Thymus (tissue), 11 donors: Measurements from ENCODE around the gene CARM1. TPM values are rescaled to one million over a fixed set of nuclear protein-coding genes. Genes with fewer than 3 reads are reported as not detected.
A peak's percentile ranks its signal among the peaks of the same experiment; 100 is the strongest.

ENCODE experiments used
- DNase-seq, 9 donors: peaks; one replicate each; pipeline ENCODE4 v3.0.0-alpha.2; 2013; ENCODE audit warnings: low spot score in 9 of 9, low read depth in 6 of 9, missing footprints in 1 of 9
- H3K27ac ChIP-seq, 2 donors: one replicate each; pipeline ENCODE4 v1.5.1; 2013; ENCODE audit warnings: control low read depth in 1 of 2, low read depth in 1 of 2, low read length in 1 of 2, mild to moderate bottlenecking in 1 of 2, moderate library complexity in 1 of 2
- H3K27me3 ChIP-seq, 2 donors: one replicate each; pipeline ENCODE4 v1.5.1; 2013; ENCODE audit warnings: low read length in 1 of 2; ENCODE audit not compliant: control insufficient read depth in 2 of 2, insufficient read depth in 1 of 2
- H3K36me3 ChIP-seq, 2 donors: one replicate each; pipeline ENCODE4 v1.5.1; 2013; ENCODE audit warnings: low read length in 1 of 2, mild to moderate bottlenecking in 1 of 2, moderate library complexity in 1 of 2; ENCODE audit not compliant: control insufficient read depth in 2 of 2, insufficient read depth in 2 of 2
- H3K4me1 ChIP-seq, 2 donors: one replicate each; pipeline ENCODE4 v1.5.1; 2013; ENCODE audit warnings: low read length in 2 of 2; ENCODE audit not compliant: control insufficient read depth in 2 of 2, insufficient read depth in 2 of 2
- H3K4me3 ChIP-seq, 2 donors: one replicate each; pipeline ENCODE4 v1.5.1; 2013; ENCODE audit warnings: low read length in 2 of 2, control low read depth in 1 of 2, mild to moderate bottlenecking in 1 of 2
- H3K9me3 ChIP-seq, 2 donors: one replicate each; pipeline ENCODE4 v1.5.1; 2013; ENCODE audit warnings: low read length in 1 of 2, mild to moderate bottlenecking in 1 of 2; ENCODE audit not compliant: control insufficient read depth in 2 of 2, insufficient read depth in 1 of 2
- WGBS: extraction: QIAGEN DNeasy Blood & Tissue Kit; methylation state at CpG from one replicate; pipeline ENCODE4 v1.1.7; 2013; 5-methylcytosine and 5-hydroxymethylcytosine counted together
- polyA plus RNA-seq: library from polyadenylated mRNA; stranded (reverse); fragments of 200-250 nt; gene quantifications from one replicate; pipeline ENCODE4 v1.2.3, GENCODE V29; 2013
- total RNA-seq: library from RNA; stranded (reverse); fragments of 120-200 nt; gene quantifications from one replicate; pipeline ENCODE4 v1.2.4, GENCODE V29; 2013
- donor health status: healthy.

The CARM1 gene
- total and polyA plus RNA-seq, 2 donors, result 7.0 to 30.8 TPM

DNA sequence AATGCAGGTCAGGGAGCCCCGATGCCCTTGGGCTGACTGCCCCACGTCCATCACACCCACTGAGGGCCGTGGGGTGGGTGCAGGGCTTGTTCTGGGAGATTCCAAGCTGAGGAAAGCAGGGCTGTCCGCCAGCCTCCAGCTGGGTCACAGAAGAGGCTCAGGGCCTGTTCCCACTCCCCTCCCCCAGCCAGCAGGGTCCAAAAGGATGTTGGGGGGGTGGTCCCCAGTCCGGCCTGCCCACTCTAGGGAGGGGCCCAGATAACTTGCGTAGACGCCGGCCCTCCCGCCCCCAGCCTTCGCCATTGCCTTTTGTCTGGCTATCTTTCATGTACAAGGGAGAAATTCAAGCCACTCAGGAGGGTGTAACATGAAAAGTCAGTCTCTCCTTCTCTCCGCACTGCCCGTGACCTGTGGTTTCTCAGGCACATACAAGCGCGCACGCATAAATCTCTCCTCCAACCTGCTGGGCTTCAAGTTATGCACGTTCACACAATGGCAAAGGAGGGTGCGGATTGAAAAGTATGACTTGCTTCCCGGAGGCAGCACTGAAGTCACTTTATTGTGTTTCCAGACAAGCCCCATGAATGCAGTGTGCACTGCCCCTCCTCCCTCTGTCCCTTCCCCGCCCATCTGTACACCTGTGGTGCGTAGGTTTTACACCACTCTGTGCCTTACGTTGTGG, 20.2 kb downstream of the CARM1 start:
- Histone ChIP-seq H3K9me3 (no peaks in the 10 kb centered on the region), H3K27ac (no peak overlapping the region), H3K36me3 (peaks cover 0 to 3% of the 10 kb centered on the region in 2 donors), H3K4me1 (peaks cover under 1 to 18% of the 10 kb centered on the region in 2 donors), H3K27me3 (no peaks in the 10 kb centered on the region), H3K4me3 (no peak overlapping the region)
- WGBS, result 94% methylated on average over 21 of the region's 21 CpGs
- no peak for DNase-seq

DNA sequence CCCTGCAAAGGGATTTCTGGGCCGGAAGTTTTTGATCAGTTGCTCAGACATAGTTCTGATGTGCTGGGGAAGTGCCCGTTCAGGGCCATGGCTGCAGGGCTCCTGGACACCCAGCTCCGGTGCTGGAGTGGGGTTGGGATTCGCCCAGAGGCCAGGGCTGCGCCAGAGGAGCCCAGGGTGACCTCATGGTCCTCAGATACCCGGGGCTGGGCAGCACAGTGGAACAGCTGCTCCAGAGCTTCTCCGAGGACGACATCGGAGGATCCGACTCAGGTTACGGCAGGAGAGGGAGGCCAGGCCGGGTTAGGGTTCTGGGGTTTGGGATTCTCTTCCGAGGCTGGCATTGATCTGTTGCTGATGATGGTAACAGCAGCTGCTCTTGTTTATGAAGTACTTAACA, 20.9 kb downstream of the CARM1 start:
- H3K4me3 ChIP-seq, result no peak overlapping the region
- no peak for DNase-seq
- H3K4me1 ChIP-seq, result peaks cover 3 to 25% of the 10 kb centered on the region in 2 donors
- no peak overlapping the region for H3K27ac ChIP-seq
- WGBS, result 97% methylated on average over 13 of the region's 13 CpGs
- no peaks in the 10 kb centered on the region for H3K9me3 ChIP-seq
- peaks cover 0 to 3% of the 10 kb centered on the region in 2 donors for H3K36me3 ChIP-seq
- no peaks in the 10 kb centered on the region for H3K27me3 ChIP-seq

DNA sequence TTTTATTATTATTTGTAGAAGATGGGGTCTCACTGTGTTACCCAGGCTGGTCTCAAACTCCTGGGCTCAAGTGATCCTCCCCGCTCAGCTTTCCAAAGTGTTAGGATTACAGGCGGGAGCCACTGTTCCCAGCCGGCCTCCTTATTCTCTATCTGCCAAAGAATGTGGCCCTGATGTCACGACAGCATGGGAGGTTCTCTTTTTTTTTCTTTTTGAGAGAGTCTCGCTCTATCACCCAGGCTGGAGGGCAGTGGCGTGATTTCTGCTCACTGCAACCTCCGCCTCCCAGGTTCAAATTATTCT, 23.5 kb downstream of the CARM1 start:
- H3K9me3 ChIP-seq, result no peaks in the 10 kb centered on the region
- H3K4me1 ChIP-seq, result peaks cover 3 to 21% of the 10 kb centered on the region in 2 donors
- H3K27ac ChIP-seq, result no peak overlapping the region
- 98% methylated on average over 7 of the region's 7 CpGs for WGBS
- no peak overlapping the region for H3K4me3 ChIP-seq
- no peaks in the 10 kb centered on the region for H3K27me3 ChIP-seq
- DNase-seq, result no peak
- no peaks in the 10 kb centered on the region for H3K36me3 ChIP-seq

DNA sequence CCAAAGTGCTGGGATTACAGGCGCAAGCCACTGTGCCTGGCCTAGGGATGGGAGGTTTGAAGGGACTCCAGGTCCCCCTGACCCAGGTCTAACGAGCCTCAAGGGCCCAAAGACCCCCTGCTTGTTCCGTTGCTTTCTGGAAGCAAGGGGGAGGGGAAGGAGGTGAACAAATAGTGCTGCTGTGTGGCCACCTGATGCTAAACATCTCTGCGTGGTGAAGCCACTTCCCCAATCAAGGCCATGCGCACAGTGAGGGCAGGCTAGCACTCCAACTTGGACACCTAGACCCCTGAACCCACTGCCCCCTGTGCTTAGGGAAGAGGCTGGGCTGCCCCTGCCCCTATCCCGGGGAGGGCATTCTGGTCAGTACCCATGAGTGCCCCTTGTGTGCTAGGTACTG, 24.0 kb downstream of the CARM1 start:
- Histone ChIP-seq H3K36me3 (no peaks in the 10 kb centered on the region), H3K4me1 (peaks cover 3 to 21% of the 10 kb centered on the region in 2 donors), H3K27me3 (no peaks in the 10 kb centered on the region), H3K27ac (no peak overlapping the region), H3K4me3 (no peak overlapping the region), H3K9me3 (no peaks in the 10 kb centered on the region)
- DNase-seq, result no peak
- WGBS, result 97% methylated on average over 6 of the region's 6 CpGs

DNA sequence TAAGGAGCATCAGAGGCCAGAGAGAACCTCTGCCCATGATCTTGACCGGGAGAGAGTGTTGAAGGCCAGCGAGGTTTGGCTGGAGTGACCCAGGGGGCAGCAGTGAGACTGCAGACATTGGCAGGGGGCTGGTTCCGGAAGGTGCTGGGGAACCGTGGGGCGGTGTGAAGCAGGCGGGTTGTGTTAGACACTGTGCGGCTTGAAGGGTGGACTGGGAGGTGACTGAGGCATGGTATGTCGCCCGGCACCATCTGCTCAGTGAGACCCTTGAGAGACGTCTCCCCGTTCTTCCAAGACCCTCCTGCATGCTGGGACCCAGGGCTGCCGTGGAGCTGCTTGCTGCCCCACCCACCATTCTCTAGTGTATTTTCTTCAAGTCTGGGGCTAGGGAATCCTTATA, 24.6 kb downstream of the CARM1 start:
- no peak overlapping the region for H3K27ac ChIP-seq
- H3K9me3 ChIP-seq, result no peaks in the 10 kb centered on the region
- no peak for DNase-seq
- no peaks in the 10 kb centered on the region for H3K27me3 ChIP-seq
- H3K4me3 ChIP-seq, result no peak overlapping the region
- H3K36me3 ChIP-seq, result no peaks in the 10 kb centered on the region
- WGBS, result 97% methylated on average over 12 of the region's 12 CpGs
- peaks cover 3 to 21% of the 10 kb centered on the region in 2 donors for H3K4me1 ChIP-seq

DNA sequence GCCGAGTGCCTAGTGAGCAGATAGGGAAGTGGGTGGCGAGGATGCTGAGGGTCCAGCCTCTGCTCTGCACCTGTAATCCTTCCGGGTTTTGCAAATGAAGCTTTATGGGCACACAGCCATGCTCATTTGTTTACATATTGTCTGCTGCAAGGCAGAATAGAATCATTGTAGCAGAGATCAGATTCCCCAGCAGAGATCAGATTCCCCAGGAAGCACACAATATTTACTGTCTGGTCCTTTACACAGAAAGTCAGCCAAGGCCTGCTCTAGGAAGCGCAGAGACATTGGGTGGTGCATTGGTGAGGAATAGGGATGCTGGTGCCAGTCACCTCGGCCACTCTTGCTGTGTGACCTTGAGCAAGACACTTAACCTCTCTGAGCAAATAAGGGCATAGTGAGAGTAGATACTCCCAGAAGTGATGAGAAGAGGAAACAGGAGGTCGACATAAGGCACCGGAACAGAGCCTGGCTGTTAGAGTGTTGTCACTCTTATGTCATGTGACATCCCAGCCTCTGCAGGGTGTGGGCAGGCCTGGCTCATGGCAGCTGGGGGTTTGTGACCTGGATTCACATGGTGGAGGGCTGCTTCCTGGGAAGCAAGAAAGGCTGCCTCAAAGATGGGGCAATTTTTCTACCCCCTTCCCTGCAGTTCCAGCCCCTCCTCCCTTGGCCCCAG, 25.6 kb downstream of the CARM1 start:
- H3K36me3 ChIP-seq, result no peaks in the 10 kb centered on the region
- peak overlapping the region in 1 of 2 donors; percentile 82 for H3K27ac ChIP-seq
- no peaks in the 10 kb centered on the region for H3K9me3 ChIP-seq
- no peaks in the 10 kb centered on the region for H3K27me3 ChIP-seq
- no peak overlapping the region for H3K4me3 ChIP-seq
- DNase-seq, result peak in 4 of 9 donors; percentile 27 to 66 (median 45)
- 80% methylated on average over 7 of the region's 7 CpGs for WGBS
- H3K4me1 ChIP-seq, result peaks cover 3 to 15% of the 10 kb centered on the region in 2 donors

DNA sequence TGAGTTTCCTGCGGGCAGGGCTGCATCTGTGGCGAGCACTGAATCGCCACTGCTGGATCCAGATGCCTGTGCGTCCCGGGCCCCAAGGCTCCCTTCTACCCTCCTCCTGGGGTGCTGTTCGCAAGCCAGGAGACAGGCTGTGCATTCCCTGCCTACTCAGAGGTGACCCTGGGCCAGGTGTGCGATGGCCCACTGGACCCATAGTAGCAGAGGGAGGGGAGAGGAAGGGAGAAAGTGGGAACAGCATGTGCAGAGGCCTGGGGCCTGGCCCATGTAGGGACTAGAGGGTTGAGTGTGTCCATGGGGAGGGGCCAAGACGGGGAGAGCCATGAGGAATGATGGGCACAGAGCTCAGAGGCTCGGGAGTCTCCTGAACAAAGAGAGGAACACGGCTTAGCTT, 27.3 kb downstream of the CARM1 start:
- Histone ChIP-seq H3K27ac (no peak overlapping the region), H3K4me1 (peaks cover 3 to 15% of the 10 kb centered on the region in 2 donors), H3K9me3 (no peaks in the 10 kb centered on the region), H3K36me3 (no peaks in the 10 kb centered on the region), H3K4me3 (no peak overlapping the region), H3K27me3 (no peaks in the 10 kb centered on the region)
- 97% methylated on average over 10 of the region's 10 CpGs for WGBS
- DNase-seq, result no peak

DNA sequence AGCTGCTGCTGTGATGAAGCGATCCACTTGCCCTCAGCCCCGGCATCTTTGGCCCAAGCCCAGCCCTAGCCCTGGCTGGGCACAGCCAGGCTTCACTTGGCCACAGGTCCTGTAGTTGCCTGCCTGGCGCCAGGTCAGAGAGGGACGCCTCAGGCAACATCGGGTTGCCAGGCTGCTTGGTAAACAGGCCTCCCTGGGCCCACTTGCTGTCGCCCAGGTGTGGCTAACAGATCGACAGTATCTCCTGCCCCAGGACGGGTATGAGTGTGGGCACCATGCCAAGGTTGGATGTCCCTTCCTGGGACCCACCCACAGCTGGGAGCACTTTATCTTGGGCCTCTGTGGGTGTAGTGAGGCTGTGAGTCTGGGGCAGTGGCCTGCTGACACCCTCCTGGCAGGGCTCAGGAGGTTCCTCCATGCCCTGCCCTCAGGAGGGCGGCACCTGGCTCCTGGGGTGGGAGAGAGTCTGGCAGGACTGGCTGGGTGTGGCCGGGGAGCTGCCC, 27.8 kb downstream of the CARM1 start:
- no peaks in the 10 kb centered on the region for H3K36me3 ChIP-seq
- H3K9me3 ChIP-seq, result no peaks in the 10 kb centered on the region
- WGBS, result 95% methylated on average over 10 of the region's 10 CpGs
- H3K4me3 ChIP-seq, result no peak overlapping the region
- DNase-seq, result no peak
- H3K27ac ChIP-seq, result no peak overlapping the region
- no peaks in the 10 kb centered on the region for H3K27me3 ChIP-seq
- H3K4me1 ChIP-seq, result peaks cover 3 to 15% of the 10 kb centered on the region in 2 donors

DNA sequence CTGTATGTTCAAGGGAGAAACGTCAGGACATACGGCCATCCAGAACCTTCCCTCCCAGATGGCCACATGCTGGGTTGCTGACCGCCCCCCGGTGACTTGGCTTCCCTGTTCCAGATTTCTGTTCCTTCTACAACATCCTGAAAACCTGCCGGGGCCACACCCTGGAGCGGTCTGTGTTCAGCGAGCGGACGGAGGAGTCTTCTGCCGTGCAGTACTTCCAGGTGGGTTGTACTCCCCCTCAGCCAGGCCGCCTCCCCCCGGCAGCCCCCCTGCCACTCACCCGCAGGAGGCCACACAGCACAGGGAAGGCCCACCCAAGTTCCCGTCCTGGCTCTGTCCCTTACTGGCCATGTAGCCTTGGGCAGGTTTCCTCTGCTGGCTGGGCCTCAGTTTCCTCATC, 36.6 kb downstream of the CARM1 start:
- H3K9me3 ChIP-seq, result no peaks in the 10 kb centered on the region
- H3K27ac ChIP-seq, result no peak overlapping the region
- no peak for DNase-seq
- H3K36me3 ChIP-seq, result peaks cover 33 to 51% of the 10 kb centered on the region in 2 donors
- no peaks in the 10 kb centered on the region for H3K27me3 ChIP-seq
- H3K4me3 ChIP-seq, result no peak overlapping the region
- WGBS, result 97% methylated on average over 14 of the region's 14 CpGs
- no peaks in the 10 kb centered on the region for H3K4me1 ChIP-seq
